HG03342 (cell line): ENCODE measurements around the gene TMUB2.

Experiments used
- ATAC-seq: cut with Tn5 transposase; IDR thresholded peaks from one replicate; pipeline ENCODE4 v1.9.1; 2021; ENCODE audit warnings: mild to moderate bottlenecking, moderate library complexity; ENCODE audit not compliant: unreplicated experiment

Gene TMUB2

DNA sequence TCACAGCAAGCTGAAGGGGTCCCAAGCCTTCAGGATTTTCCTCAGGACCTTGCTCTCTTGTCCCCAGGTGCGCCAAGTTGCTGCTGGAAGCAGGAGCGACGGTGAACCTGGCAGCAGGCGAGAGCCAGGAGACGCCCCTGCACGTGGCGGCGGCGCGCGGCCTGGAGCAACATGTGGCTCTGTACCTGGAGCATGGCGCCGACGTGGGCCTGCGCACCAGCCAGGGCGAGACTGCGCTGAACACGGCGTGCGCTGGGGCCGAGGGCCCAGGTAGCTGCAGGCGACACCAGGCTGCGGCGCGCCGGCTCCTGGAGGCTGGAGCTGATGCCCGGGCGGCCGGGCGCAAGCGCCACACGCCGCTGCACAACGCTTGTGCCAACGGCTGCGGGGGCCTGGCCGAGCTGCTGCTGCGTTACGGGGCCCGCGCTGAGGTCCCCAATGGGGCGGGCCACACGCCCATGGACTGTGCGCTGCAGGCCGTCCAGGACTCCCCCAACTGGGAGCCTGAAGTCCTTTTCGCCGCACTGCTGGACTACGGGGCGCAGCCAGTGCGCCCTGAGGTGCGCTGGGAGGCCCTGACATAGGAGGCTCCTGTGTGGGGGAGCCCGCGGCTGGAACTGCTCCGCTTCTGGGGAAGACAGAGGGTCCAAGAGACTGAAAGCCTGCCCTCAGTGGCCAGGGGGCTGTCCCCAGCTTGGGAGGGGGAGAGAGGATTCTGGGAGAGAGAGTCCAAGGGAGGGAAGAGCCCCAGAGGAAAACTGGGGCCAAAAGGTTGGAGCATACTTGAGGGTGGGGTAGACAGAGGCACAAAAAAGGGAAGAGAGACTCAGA, 9.9 kb upstream of the TMUB2 start:
- ATAC-seq, result no peak

DNA sequence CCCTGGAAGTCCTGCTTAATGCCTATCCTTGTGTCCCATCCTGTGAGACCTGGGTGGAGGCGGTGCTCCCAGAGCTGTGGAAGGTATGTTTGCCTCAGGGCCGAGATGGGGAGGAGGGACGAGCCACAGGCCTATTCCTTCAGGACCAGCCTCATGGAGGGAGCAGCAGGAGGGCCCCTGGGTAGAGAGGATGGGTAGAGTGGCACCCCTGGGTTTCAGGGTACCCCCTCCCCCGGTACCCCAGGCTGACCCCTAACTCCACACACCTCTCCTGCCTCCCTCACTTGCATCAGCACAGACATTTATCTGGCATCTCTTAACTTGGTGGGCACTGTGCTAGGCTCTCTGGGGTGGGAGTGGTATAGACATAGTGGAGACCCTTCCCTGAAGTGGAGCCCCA, 9.1 kb upstream of the TMUB2 start:
- ATAC-seq, result no peak

DNA sequence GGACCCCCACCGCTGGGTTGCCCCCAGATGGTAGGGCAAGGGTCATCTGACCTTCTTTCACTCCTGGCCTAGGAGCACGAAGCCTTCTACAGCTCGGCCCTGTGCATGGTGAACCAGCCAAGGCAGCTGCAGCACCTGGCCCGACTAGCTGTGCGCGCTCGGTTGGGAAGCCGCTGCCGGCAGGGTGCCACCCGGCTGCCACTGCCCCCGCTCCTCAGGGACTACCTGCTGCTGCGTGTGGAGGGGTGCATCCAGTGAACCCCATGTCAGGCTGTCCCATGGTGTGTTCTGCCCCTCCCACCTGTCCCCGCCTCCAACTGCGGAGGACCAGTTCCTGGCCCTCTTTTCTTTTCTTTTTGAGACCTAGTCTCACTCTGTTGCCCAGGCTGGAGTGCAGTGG, 8.6 kb upstream of the TMUB2 start:
- no peak for ATAC-seq

GRCh38 chr17:44183024-44183423, 3.7 kb upstream of the TMUB2 start:
- no peak for ATAC-seq

DNA sequence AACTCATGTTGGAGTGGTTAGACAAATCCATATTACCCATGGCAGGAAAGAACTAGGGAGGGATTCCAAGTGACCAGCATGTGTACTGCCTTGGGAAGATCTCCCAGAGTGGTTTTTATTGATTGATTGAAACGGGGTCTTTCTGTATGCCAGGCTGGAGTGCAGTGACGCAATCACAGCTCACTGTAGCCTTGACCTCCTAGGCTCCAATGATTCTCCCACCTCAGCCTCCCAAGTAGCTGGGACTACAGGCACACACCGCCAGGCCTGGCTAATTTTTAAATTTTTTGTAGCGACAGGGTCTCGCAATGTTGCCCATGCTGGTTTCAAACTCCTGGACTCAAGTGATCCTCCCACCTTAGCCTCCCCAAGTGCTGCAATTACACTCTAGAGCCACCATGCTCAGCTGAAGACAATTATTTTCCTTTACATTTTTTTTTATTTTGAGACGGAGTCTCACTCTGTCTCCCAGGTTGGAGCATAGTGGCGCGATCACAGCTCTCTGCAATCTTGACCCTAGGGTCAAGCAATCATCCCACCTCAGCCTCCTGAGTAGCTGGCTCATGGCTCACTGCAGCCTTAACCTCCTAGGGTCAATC, 2.5 kb upstream of the TMUB2 start:
- ATAC-seq, result no peak

GRCh38 chr17:44187131-44187899, 543 bp downstream of the TMUB2 start:
- ATAC-seq, result peak; percentile 42

DNA sequence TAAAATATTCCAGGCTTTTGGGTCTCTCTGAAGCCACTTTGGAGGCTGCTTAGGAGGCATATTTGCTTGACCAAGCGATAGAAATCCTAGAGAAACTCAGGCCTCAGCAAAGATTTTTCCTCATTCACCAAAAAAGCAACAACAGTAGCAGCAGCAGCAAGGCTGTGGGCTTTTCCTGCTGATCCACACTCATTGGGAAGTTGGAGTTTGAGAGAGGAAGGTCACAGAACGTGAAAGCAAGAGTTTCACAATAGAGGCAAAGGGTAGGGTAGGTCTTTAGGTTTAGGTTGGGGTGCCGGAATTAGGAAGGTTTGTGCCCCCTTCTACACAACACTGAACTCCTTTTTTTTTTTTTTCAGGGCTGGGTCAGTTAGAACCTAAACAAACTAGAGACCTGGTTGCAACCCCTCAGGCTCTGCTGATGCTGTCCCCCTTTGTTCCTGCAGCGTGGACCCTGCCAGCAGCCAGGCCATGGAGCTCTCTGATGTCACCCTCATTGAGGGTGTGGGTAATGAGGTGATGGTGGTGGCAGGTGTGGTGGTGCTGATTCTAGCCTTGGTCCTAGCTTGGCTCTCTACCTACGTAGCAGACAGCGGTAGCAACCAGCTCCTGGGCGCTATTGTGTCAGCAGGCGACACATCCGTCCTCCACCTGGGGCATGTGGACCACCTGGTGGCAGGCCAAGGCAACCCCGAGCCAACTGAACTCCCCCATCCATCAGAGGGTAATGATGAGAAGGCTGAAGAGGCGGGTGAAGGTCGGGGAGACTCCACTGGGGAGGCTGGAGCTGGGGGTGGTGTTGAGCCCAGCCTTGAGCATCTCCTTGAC, 2.0 kb downstream of the TMUB2 start:
- no peak for ATAC-seq

- no peak for ATAC-seq
These were observed 3.7 kb downstream of the TMUB2 start for GRCh38 chr17:44190481-44190880.

DNA sequence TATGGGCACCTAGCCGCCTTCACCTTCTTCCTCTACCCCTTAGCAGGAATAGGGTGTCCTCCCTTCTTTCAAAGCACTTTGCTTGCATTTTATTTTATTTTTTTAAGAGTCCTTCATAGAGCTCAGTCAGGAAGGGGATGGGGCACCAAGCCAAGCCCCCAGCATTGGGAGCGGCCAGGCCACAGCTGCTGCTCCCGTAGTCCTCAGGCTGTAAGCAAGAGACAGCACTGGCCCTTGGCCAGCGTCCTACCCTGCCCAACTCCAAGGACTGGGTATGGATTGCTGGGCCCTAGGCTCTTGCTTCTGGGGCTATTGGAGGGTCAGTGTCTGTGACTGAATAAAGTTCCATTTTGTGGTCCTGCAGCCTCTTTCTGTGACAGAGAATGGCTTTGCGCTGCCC, 4.6 kb downstream of the TMUB2 start:
- ATAC-seq, result no peak

- ATAC-seq, result no peak
These were observed 5.2 kb downstream of the TMUB2 start for GRCh38 chr17:44191941-44192496.

DNA sequence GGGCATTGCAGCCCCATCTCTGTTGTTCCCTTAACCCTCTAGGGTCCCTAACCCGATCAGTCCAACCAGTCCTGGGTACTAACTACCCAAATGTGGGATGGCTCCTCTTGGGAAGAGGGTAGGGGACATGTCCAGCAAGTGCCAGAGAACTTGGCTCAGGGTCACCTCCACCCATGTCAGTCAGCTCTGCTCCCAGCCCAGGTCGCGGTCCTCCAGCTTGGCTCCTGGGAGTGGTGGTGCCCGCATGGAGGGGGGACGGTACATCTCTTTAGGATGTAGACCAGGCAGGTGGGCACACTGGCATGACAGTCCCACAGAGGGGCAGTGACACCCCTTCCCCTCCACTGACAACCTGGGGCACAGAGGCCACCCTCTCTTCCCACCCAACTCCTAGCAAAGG, 6.0 kb downstream of the TMUB2 start:
- ATAC-seq, result no peak

- no peak for ATAC-seq
These were observed 6.7 kb downstream of the TMUB2 start for GRCh38 chr17:44193326-44194084.

DNA sequence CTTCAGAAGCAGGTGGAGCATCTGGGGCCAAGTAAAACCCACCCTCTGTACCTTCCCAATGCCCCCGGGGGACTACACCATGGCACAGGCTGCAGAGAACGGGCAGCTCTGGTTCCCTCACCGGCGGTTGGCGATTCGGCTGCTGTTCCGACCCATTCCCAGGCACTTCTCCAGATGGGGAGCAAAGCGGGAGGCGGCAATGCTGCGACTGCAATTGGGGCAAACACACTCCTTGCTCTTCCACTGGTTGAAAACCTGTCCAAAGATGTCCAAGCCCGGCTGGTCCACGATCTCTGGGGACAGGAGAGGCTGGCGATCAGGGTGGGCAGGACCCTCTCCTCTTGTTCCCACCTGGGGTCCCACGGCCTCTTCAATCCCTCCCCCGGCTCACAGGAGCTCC, 10.3 kb downstream of the TMUB2 start:
- ATAC-seq, result no peak

- no peak for ATAC-seq
These were observed 11.4 kb downstream of the TMUB2 start for GRCh38 chr17:44197980-44198720.

GRCh38 chr17:44198721-44199552, 12.2 kb downstream of the TMUB2 start:
- peak; percentile 25 for ATAC-seq

- peak; percentile 61 for ATAC-seq
These were observed 13.0 kb downstream of the TMUB2 start, which contains the start of gene ATXN7L3 for GRCh38 chr17:44199553-44200477. TSS of gene ATXN7L3 (minus strand) at chr17:44199884. CDS start at chr17:44198070, 1,814 bp downstream.

- peak; percentile 0 for ATAC-seq
These were observed 13.8 kb downstream of the TMUB2 start for GRCh38 chr17:44200478-44201155.
